Hepatocyte (in vitro differentiated cells): ENCODE measurements around the gene IKZF5.

Source experiments
- EZH2 ChIP-seq: fragments of 200-600 bp; sonication (generic); IDR thresholded peaks from 2 replicates; pipeline ENCODE4 v1.6.1; 2016; ENCODE audit warnings: antibody characterized with exemption, mild to moderate bottlenecking, borderline replicate concordance
- EZH2phosphoT487 ChIP-seq: fragments of 200-600 bp; sonication (generic); IDR thresholded peaks from one replicate; pipeline ENCODE4 v1.6.1; 2018; ENCODE audit warnings: antibody characterized with exemption, mild to moderate bottlenecking, low read depth, moderate library complexity; ENCODE audit not compliant: unreplicated experiment, severe bottlenecking
- TF ChIP-seq, protein P1 (sequence below): fragments of 200-600 bp; sonication (generic); IDR thresholded peaks from 2 replicates; pipeline ENCODE4 v1.5.1; 2016; ENCODE audit warnings: antibody characterized with exemption, mild to moderate bottlenecking; ENCODE audit not compliant: poor library complexity

DNA sequence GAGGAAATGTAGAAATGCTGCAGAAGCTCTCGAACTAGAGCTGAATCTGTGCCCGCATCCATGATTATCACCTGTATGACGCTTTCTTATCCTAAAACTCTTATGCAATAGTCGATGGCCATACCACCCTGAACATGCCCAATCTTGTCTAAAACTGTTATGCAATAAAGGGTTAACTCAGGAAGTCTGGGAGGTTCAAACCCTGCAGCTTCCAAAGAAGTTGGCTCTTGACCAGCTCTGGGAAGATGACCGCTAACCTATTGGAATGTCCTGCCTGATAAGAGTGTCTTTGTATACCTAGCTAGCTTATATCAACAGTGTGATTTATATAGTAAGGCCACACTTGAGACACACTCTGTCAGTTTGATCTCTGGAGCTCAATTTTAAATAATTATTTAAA is 51.1 kb downstream of the IKZF5 start:
- TF ChIP-seq, protein P1, sequence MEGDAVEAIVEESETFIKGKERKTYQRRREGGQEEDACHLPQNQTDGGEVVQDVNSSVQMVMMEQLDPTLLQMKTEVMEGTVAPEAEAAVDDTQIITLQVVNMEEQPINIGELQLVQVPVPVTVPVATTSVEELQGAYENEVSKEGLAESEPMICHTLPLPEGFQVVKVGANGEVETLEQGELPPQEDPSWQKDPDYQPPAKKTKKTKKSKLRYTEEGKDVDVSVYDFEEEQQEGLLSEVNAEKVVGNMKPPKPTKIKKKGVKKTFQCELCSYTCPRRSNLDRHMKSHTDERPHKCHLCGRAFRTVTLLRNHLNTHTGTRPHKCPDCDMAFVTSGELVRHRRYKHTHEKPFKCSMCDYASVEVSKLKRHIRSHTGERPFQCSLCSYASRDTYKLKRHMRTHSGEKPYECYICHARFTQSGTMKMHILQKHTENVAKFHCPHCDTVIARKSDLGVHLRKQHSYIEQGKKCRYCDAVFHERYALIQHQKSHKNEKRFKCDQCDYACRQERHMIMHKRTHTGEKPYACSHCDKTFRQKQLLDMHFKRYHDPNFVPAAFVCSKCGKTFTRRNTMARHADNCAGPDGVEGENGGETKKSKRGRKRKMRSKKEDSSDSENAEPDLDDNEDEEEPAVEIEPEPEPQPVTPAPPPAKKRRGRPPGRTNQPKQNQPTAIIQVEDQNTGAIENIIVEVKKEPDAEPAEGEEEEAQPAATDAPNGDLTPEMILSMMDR, result no peak
- TF ChIP-seq EZH2phosphoT487, result no peak
- TF ChIP-seq EZH2, result no peak
